ENCODE data around the gene PES1.
"Not testable (repeated sequence)": the region's sequence is repeated elsewhere in the genome, so short reads cannot be mapped to it uniquely, and the experiment has no call there.

DNA sequence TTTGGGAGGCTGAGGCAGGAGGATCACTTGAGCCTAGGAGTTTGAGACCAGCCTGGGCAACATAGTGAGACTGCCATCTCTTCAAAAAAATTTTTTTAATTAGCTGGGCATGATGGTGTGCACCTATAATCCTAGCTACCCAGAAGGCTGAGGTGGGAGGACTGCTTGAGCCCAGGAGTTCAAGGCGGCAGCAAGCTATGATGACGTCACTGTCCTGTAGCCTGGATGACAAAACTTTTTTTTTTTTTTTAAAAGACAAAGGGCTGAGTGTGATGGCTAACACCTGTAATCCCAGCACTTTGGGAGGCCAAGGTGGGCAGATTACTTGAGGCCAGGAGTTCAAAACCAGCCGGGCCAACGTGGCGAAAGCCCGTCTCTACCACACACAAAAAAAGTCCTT, 28.2 kb upstream of the PES1 start:
- TF ChIP-seq, protein P1, sequence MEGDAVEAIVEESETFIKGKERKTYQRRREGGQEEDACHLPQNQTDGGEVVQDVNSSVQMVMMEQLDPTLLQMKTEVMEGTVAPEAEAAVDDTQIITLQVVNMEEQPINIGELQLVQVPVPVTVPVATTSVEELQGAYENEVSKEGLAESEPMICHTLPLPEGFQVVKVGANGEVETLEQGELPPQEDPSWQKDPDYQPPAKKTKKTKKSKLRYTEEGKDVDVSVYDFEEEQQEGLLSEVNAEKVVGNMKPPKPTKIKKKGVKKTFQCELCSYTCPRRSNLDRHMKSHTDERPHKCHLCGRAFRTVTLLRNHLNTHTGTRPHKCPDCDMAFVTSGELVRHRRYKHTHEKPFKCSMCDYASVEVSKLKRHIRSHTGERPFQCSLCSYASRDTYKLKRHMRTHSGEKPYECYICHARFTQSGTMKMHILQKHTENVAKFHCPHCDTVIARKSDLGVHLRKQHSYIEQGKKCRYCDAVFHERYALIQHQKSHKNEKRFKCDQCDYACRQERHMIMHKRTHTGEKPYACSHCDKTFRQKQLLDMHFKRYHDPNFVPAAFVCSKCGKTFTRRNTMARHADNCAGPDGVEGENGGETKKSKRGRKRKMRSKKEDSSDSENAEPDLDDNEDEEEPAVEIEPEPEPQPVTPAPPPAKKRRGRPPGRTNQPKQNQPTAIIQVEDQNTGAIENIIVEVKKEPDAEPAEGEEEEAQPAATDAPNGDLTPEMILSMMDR (IDR thresholded peaks at IDR 0.05) = not testable (repeated sequence)
- TF ChIP-seq POLR2A (IDR thresholded peaks at IDR 0.05) = not testable (repeated sequence)

Measured in testis (tissue), 2 donors.